ENCODE results near the gene TMEM30A.

The TMEM30A gene

GRCh38 chr6:75262716-75263400 lies 21.7 kb downstream of the TMEM30A start:
- DNase-seq (ENCODE audit: low read depth) = no peak

DNA sequence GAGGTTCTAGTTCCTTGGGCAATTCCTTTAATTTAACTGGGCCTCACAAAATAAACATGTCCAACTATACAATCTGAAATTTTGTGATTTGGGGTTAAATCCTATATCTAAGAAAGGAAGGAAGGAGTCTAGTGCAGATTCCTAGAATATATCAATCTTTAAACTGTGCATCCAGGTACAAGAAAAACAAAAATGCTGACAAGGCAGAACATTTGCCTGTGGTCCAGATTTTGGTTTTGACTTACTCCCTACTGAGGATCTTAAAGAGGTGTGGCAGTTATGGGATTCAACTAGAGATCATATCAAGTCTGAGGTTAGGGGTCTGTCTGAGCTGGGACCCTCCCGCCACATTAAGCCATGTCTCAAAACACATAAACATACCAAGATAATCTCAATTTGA lies 23.3 kb downstream of the TMEM30A start:
- no peak for DNase-seq (ENCODE audit: low read depth)

DNA sequence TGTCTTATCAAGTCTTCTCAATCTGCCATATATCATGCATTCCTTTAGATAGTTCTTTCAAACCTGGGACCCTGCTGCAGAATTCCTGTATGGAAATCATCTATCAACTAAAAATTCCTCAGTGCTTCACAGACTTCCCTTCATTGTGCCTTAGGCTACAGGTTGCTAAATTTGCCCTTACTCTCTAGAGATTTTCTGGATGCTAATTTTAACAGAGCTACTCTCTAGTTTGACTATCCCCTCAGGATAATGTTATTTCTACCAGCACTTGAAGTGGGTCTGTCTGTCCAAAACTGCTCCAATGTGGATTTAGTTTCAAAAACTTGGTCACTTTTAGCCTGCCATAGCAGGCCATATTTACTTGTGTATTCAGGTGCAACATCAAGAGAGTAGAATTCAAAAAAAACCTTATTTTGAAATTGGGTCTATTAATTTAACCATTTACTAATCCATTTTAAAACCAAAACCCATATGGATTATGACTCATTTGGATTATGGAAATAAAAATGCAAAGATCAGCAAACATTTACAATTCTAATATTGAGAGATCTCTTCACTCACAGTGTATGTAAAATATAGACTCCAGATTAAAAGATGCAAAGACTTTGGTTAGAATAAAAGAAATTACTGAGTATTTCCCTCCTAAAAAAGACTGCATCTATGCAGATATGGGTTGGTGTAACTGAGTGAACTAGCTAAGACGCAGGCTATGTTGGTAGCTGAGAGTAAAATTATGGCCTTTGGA lies 27.1 kb downstream of the TMEM30A start:
- no peak for DNase-seq (ENCODE audit: low read depth)

GRCh38 chr6:75250552-75250951 lies 34.0 kb downstream of the TMEM30A start:
- DNase-seq (ENCODE audit: low read depth) = no peak

GRCh38 chr6:75249837-75250236 lies 34.8 kb downstream of the TMEM30A start:
- DNase-seq (ENCODE audit: low read depth) = no peak

DNA sequence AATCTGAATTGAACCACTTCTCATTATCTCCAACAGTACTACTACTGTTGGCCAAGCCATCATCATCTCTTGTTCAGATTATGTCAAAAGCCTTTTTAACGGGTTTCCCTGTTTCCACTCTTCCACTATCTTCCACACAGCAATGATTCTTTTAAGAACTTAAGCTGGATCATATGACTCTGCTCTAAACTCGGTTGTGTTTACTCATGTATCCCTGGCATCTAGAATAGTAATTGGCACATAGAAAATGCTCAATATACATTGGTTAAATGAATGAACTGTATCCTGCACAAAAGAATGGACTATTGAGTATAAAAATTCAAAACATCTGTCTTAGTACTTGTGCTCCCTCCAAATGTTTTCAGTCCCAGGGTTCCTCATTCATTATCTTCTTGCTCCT lies 38.2 kb downstream of the TMEM30A start:
- no peak for DNase-seq (ENCODE audit: low read depth)

GRCh38 chr6:75244063-75244584 lies 40.5 kb downstream of the TMEM30A start:
- no peak for DNase-seq (ENCODE audit: low read depth)

GRCh38 chr6:75243333-75244062 lies 41.1 kb downstream of the TMEM30A start, which contains the start of gene COX7A2:
Gene COX7A2, minus strand, starts transcription at chr6:75243801. Its CDS starts 67 bp downstream, at chr6:75243734.
- peak; percentile 82 for DNase-seq (ENCODE audit: low read depth)

DNA sequence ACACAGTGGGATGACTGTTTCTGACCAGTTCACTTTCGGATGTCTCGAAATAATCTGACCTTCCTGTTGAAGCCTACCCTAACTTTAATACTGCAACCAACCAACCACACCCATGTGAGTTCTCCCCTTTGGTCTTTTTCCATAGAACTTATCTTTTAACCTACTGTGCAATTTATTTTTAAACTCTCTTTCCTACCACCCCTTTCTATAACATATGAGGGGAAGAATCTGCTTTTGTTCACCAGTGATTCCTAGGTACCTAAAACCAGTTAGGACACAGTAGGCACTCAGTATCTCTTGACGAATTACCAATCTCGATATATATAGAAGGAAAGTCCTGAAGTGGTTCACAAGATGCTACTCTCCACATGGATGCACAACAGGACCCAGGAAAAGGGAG lies 48.0 kb downstream of the TMEM30A start:
- DNase-seq (ENCODE audit: low read depth) = no peak

DNA sequence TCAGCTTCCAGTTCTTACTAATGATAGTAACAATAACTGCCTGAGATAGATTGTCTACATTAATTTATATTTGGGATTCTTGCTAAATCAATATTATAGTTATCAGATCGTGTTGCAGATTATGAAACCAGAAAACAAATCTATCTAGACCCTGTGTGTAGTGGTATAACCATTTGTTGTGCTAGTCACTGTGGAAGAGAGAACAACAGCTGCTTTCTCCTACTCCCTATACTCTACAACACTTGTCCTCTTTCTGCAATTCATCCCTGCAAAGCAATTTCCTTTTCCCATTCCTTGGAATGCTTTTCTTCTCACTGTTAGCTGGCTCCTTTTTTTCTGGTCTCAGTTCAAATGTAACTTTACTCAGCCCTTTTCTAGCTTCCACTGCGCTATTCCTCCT lies 49.3 kb downstream of the TMEM30A start:
- DNase-seq (ENCODE audit: low read depth) = no peak

GRCh38 chr6:75234126-75234865 lies 50.3 kb downstream of the TMEM30A start:
- no peak for DNase-seq (ENCODE audit: low read depth)

- no peak for DNase-seq (ENCODE audit: low read depth)
These were observed 51.4 kb downstream of the TMEM30A start for GRCh38 chr6:75233092-75233615.

- DNase-seq (ENCODE audit: low read depth) = no peak
These were observed 53.9 kb downstream of the TMEM30A start for GRCh38 chr6:75230484-75231325.

- DNase-seq (ENCODE audit: low read depth) = no peak
These were observed 60.2 kb downstream of the TMEM30A start for GRCh38 chr6:75224303-75224926.

GRCh38 chr6:75223428-75223827 lies 61.2 kb downstream of the TMEM30A start:
- DNase-seq (ENCODE audit: low read depth) = no peak

- no peak for DNase-seq (ENCODE audit: low read depth)
These were observed 62.3 kb downstream of the TMEM30A start for GRCh38 chr6:75222261-75222660.

DNA sequence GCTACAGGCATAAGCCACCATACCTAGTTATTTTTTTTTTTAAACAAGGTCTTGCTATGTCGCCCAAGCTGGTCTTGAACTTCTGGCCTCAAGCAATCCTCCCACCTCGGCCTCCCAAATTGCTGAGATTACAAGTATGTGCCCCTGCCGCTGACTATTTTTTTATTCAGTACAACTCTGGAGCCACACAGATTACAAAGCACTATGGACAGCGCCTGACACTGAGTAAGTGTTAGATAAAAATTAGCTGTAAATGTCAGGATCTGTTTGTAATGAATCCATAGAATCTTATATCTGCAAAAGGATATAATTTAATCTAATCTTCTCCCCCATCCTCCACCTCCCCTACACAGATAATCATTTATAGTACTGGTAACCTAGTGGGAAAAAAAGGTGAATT lies 63.5 kb downstream of the TMEM30A start:
- no peak for DNase-seq (ENCODE audit: low read depth)

GRCh38 chr6:75220357-75220756 lies 64.2 kb downstream of the TMEM30A start:
- no peak for DNase-seq (ENCODE audit: low read depth)

DNA sequence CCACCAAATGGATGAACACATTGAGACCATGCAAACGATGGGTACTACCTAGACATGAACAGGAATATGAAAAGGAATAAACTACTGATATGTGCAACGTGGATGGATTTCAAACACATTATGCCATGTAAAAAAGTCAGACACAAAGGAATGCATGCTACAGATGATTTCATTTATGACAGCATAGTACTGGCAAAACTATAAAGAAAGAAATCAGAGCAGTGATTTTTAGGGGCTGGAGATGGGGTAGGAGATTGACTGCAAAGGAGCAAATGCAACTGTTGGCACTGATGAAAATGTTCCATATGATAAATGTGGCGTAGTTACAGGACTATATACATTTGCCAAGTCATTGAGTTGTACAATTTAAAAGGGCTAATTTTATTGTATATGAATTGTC lies 65.3 kb downstream of the TMEM30A start:
- DNase-seq (ENCODE audit: low read depth) = no peak

- DNase-seq (ENCODE audit: low read depth) = no peak
These were observed 67.4 kb downstream of the TMEM30A start for GRCh38 chr6:75217193-75217592.

All from activated T-cell treated with anti-CD3 and anti-CD28 coated beads for 24 hours (primary cell).